Tibial nerve (tissue), 4 donors: Measurements from ENCODE around the gene FMN2.

Source experiments
- CTCF ChIP-seq, 5 experiments: fragments of 200-600 bp in 3 of 5; fragments of 450-650 bp in 2 of 5; sonication (generic) in 3 of 5; IDR thresholded peaks; one replicate each; pipeline ENCODE4 v1.5.1; 2016 to 2019; ENCODE audit warnings: antibody characterized with exemption in 5 of 5, mild to moderate bottlenecking in 3 of 5, moderate library complexity in 2 of 5
- EP300 ChIP-seq, 2 donors: sonication (generic); formaldehyde crosslinking; IDR thresholded peaks; one replicate each; pipeline ENCODE4 v1.6.1; 2017; ENCODE audit warnings: antibody characterized with exemption in 2 of 2, mild to moderate bottlenecking in 1 of 2
- POLR2A ChIP-seq, 2 donors: fragments of 450-650 bp; IDR thresholded peaks; one replicate each; pipeline ENCODE4 v1.6.1; 2017; ENCODE audit warnings: antibody characterized with exemption in 2 of 2, mild to moderate bottlenecking in 2 of 2, moderate library complexity in 2 of 2

DNA sequence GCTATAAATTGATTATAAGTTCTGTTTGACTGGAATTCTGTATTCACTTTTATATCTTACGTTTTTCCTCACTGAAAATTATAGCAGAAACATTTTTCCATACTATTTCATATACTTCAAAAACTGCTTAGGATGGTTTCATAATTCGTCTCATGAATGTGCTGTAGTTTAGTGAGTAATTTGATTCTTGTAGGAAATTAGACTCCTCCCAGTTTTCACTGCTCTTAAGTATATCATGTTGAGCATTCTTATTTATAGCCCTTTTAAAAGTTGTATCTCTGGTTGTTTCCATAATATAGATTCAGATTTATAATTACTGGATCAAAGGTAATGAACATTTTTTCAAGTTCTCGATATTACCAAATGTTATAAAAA, 250.6 kb downstream of the FMN2 start:
- TF ChIP-seq POLR2A (IDR thresholded peaks at IDR 0.05) = no peak
- no peak for TF ChIP-seq CTCF (IDR thresholded peaks at IDR 0.05)
- no peak for TF ChIP-seq EP300 (IDR thresholded peaks at IDR 0.05)
